Stimulated activated naive CD8-positive, alpha-beta T cell treated with anti-CD3 and anti-CD28 coated beads, Interleukin-15, Interleukin-2, amounts not matched to agents 100 ng/mL and 50 ng/mL, for 24 hours (primary cell): Measurements from ENCODE around the gene ZBTB48.
"Not testable (repeated sequence)": the region's sequence is repeated elsewhere in the genome, so short reads cannot be mapped to it uniquely, and the experiment has no call there.

Source experiments
- H3K27ac Mint-ChIP-seq: one replicate; pipeline ENCODE4 v1.8.0; 2021; ENCODE audit warnings: mild to moderate bottlenecking, mixed read lengths
- H3K27me3 Mint-ChIP-seq: one replicate; pipeline ENCODE4 v1.8.0; 2021; ENCODE audit warnings: mixed read lengths
- H3K36me3 Mint-ChIP-seq: one replicate; pipeline ENCODE4 v1.8.0; 2021; ENCODE audit warnings: low read depth, mixed read lengths
- H3K4me1 Mint-ChIP-seq: one replicate; pipeline ENCODE4 v1.8.0; 2021; ENCODE audit warnings: low read depth, mixed read lengths
- H3K4me3 Mint-ChIP-seq: one replicate; pipeline ENCODE4 v1.8.0; 2021; ENCODE audit warnings: mild to moderate bottlenecking, mixed read lengths
- H3K9me3 Mint-ChIP-seq: one replicate; pipeline ENCODE4 v1.8.0; 2021; ENCODE audit warnings: mixed read lengths

ZBTB48 gene

DNA sequence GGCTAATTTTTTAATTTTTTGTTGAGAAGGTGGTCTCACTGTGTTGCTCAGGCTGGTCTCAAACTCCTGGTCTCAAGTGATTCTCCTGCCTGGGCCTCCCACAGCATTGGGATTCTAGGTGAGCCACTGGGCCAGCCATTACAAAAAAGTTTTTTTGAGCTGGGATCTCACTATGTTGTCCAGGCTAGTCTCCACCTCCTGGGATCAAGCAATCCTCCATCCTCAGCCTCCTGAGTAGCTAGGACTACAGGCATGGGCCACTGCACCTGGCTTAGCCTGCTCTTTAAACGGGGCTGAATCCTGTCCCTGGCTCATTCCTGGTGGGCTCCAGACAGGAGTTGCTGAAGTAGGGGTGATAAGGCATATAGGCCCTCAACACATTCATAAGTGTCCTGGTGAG lies 22.2 kb upstream of the ZBTB48 start:
- H3K27ac Mint-ChIP-seq = no peak overlapping the region
- no peaks in the 10 kb centered on the region for H3K27me3 Mint-ChIP-seq
- no peak overlapping the region for H3K4me3 Mint-ChIP-seq
- H3K9me3 Mint-ChIP-seq = no peaks in the 10 kb centered on the region
- H3K4me1 Mint-ChIP-seq = peaks cover 13% of the 10 kb centered on the region
- peaks cover 5% of the 10 kb centered on the region for H3K36me3 Mint-ChIP-seq

DNA sequence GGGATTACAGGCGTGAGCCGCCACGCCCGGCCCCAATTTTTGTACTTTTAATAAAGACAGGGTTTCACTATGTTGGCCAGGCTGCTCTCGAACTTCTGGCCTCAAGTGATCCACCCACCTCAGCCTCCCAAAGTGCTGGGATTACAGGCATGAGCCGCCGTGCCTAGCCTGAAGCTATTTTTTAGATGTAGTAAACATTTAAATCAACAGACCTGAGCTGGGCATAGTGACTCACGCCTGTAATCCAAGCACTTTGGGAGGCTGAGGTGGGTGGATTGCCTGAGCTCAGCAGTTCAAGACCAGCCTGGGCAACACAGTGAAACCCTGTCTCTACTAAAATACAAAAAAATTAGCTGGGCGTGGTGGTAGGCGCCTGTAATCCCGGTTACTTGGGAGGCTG lies 20.6 kb upstream of the ZBTB48 start:
- not testable (repeated sequence) for H3K27me3 Mint-ChIP-seq, H3K27ac Mint-ChIP-seq, H3K36me3 Mint-ChIP-seq, H3K4me3 Mint-ChIP-seq, H3K9me3 Mint-ChIP-seq, H3K4me1 Mint-ChIP-seq

DNA sequence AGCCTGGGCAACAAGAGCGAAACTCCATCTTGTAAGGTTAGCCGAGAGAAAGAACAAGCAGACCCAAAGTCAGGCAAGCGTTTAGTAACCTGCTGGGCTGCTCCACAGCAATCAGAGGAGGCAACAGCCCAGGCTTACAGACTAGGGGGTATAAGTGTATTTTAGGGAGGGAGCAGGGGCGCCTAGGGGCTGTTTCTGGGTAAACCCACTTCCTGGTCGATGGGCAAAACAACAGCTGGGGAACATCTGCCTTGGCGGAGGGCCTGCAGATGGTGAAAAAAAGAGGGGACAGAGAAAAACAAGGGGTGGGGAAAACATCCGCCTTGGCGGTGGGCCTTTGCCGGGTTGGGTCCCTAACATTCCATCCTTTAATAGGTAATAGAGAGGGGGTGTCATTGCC lies 19.5 kb upstream of the ZBTB48 start:
- Mint-ChIP-seq H3K36me3 (no peaks in the 10 kb centered on the region), H3K27ac (no peak overlapping the region)

DNA sequence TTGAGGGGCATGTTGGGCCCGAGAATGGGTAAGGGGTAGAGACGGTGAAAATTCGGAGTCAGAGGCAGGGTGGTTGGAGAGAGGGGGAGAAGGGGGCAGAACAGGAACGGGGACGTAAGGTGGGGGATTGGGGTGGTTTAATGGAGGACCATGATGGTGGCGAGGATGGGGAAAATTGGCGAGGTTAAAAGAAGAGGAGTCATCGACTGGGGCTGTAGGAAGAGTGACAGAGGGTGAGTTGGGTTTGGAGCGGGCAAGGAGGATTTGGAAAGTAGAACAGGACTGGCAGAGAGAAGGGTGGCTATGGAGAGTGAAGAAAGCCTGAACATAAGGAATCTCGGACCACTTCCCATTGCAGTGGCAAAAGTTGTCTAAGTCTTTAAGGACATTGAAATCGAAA lies 10.8 kb upstream of the ZBTB48 start:
- H3K9me3 Mint-ChIP-seq = no peaks in the 10 kb centered on the region
- H3K27ac Mint-ChIP-seq = no peak overlapping the region
- H3K36me3 Mint-ChIP-seq = no peaks in the 10 kb centered on the region
- no peaks in the 10 kb centered on the region for H3K4me1 Mint-ChIP-seq
- peaks cover 5% of the 10 kb centered on the region for H3K27me3 Mint-ChIP-seq
- no peak overlapping the region for H3K4me3 Mint-ChIP-seq

More for the DNA sequence above, 19.5 kb upstream of the ZBTB48 start:
- Mint-ChIP-seq H3K4me1 (no peaks in the 10 kb centered on the region), H3K27me3 (no peaks in the 10 kb centered on the region), H3K4me3 (no peak overlapping the region), H3K9me3 (no peaks in the 10 kb centered on the region)

DNA sequence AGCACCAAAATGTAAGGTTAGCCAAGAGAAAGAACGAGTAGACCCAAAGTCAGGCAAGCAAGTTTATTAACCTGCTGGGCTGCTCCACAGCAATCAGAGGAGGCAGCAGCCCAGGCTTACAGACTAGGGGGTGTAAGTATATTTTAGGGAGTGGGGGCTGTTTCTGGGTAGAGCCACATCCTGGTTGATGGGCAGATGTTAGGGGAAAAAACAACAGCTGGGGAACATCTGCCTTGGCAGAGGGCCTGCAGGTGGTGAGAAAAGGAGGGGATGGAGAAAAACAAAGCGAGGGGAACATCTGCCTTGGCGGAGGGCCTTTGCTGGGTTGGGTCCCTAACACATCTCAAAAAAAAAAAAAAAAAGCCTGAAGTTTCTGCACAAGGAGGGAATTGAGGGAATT lies 9.7 kb upstream of the ZBTB48 start:
- no peak overlapping the region for H3K27ac Mint-ChIP-seq
- no peaks in the 10 kb centered on the region for H3K9me3 Mint-ChIP-seq
- no peaks in the 10 kb centered on the region for H3K36me3 Mint-ChIP-seq
- H3K27me3 Mint-ChIP-seq = peaks cover 5% of the 10 kb centered on the region
- no peaks in the 10 kb centered on the region for H3K4me1 Mint-ChIP-seq
- no peak overlapping the region for H3K4me3 Mint-ChIP-seq

DNA sequence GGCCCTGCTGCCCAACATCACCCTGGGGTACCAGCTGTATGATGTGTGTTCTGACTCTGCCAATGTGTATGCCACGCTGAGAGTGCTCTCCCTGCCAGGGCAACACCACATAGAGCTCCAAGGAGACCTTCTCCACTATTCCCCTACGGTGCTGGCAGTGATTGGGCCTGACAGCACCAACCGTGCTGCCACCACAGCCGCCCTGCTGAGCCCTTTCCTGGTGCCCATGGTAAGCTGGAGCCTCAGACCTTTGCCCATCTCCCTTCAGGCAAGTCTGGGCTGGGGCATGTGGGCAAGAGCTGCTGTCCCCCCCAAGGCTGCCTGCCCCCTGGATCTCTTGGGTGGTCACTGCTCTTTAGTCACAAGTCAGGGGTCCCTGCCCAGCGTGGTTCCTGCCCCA lies 8.8 kb upstream of the ZBTB48 start:
- Mint-ChIP-seq H3K9me3 (no peaks in the 10 kb centered on the region), H3K27me3 (peaks cover 5% of the 10 kb centered on the region), H3K27ac (no peak overlapping the region), H3K4me3 (no peak overlapping the region), H3K36me3 (no peaks in the 10 kb centered on the region), H3K4me1 (no peaks in the 10 kb centered on the region)

DNA sequence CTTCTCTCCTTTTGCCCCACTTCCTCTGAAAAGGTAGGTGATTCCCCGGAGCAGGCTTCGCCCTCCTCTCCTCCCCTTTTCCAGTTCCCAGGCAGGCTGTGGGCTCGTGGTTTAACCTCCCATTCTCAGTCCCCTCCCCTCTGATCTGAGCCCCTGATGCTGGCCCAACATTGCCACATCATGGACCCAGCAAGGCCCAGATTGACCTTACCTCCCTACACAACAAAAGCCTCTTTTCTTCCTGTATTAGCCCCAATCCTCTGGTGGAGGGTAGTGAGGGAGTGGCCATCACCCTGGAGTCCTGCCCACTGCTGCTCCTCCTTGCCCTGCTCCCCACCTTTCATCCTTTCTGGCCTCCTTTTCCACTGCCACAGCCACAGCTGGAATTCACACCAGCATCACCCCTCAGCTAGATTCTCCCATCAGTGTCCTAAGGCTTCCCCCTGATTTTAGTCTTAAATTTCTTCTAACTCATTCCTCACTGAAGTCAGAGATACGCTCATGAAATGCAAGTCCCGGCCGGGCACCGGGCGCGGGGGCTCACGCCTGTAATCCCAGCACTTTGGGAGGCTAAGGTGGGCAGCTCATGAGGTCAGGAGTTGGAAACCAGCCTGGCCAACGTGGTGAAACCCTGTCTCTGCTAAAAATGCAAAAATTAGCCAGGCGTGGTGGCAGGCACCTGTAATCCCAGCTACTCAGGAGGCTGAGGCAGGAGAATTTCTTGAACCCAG lies 7.0 kb upstream of the ZBTB48 start:
- peaks cover 5% of the 10 kb centered on the region for H3K27me3 Mint-ChIP-seq
- no peaks in the 10 kb centered on the region for H3K9me3 Mint-ChIP-seq
- no peak overlapping the region for H3K4me3 Mint-ChIP-seq
- H3K27ac Mint-ChIP-seq = no peak overlapping the region
- no peaks in the 10 kb centered on the region for H3K36me3 Mint-ChIP-seq
- H3K4me1 Mint-ChIP-seq = no peaks in the 10 kb centered on the region

DNA sequence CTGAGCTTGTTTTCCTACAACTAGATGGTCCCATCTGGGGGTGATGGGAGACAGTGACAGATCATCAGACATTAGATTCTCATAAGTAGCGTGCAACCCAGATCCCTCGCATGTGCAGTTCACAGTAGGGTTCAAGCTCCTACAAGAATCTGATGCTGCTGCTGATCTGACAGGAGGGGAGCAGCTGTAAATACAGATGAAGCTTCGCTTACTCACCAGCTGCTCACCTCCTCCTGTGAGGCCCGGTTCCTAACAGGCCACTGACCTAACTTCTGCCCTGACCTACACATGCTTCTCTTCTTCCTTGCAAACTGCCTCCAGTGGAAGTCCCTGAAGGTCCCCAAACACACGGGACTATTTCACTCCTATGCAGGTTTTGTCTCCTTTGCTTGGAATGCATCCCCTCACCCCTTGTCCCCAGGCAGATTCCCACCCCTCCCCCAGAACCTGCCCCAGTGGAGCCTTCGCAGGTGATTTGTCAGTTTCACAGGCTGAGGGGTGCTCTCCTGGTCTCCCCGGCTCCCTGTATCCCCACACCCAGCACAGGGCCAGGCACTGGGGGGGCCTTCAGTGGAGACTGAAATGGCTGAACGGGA lies 5.7 kb upstream of the ZBTB48 start:
- Mint-ChIP-seq H3K27me3 (peaks cover 5% of the 10 kb centered on the region), H3K4me3 (no peak overlapping the region), H3K9me3 (no peaks in the 10 kb centered on the region), H3K27ac (no peak overlapping the region), H3K4me1 (peaks cover 3% of the 10 kb centered on the region), H3K36me3 (no peaks in the 10 kb centered on the region)

DNA sequence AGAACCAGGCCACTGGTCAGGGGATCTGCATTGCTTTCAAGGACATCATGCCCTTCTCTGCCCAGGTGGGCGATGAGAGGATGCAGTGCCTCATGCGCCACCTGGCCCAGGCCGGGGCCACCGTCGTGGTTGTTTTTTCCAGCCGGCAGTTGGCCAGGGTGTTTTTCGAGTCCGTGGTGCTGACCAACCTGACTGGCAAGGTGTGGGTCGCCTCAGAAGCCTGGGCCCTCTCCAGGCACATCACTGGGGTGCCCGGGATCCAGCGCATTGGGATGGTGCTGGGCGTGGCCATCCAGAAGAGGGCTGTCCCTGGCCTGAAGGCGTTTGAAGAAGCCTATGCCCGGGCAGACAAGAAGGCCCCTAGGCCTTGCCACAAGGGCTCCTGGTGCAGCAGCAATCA lies 5.0 kb upstream of the ZBTB48 start:
- Mint-ChIP-seq H3K4me1 (peaks cover 10% of the 10 kb centered on the region), H3K27ac (no peak overlapping the region)

DNA sequence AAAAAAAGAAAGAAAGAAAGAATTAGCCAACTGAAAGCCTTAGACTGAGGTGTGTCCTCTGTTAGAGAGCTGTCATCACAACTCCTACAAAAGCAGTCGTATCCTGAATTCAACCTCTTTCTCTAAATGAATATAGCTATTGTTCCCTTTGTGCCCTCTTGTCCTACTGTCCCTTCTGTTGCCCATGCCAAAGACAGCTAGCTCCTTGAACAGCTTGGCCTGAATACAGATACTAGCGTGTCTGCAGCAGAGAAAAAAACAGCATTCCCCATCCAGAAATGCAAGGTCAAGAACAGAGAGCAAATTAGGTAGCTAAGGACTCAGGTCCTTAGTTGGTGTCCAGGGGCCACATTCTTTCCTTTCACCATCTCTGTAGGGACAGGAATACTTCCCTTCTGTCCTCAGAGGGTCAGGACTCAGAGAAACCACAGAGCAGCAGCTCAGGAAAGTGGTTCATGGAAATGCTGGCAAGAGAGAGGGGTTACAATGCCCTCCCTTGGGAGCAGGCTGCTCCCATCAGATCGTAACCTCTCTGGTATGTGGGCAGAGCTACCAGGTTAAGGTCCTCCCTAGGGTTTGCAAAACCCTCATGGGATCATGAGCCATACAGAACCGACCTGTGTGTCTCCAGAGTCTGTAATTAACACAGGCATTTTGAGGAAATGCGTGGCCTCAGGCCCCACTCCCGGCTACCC lies 1.8 kb upstream of the ZBTB48 start:
- no peaks in the 10 kb centered on the region for H3K27me3 Mint-ChIP-seq
- H3K4me3 Mint-ChIP-seq = no peak overlapping the region
- H3K9me3 Mint-ChIP-seq = no peaks in the 10 kb centered on the region
- peaks cover 5% of the 10 kb centered on the region for H3K36me3 Mint-ChIP-seq
- no peak overlapping the region for H3K27ac Mint-ChIP-seq
- H3K4me1 Mint-ChIP-seq = peaks cover 34% of the 10 kb centered on the region

More for the DNA sequence above, 5.0 kb upstream of the ZBTB48 start:
- Mint-ChIP-seq H3K27me3 (peaks cover 5% of the 10 kb centered on the region), H3K9me3 (no peaks in the 10 kb centered on the region), H3K36me3 (no peaks in the 10 kb centered on the region), H3K4me3 (no peak overlapping the region)

DNA sequence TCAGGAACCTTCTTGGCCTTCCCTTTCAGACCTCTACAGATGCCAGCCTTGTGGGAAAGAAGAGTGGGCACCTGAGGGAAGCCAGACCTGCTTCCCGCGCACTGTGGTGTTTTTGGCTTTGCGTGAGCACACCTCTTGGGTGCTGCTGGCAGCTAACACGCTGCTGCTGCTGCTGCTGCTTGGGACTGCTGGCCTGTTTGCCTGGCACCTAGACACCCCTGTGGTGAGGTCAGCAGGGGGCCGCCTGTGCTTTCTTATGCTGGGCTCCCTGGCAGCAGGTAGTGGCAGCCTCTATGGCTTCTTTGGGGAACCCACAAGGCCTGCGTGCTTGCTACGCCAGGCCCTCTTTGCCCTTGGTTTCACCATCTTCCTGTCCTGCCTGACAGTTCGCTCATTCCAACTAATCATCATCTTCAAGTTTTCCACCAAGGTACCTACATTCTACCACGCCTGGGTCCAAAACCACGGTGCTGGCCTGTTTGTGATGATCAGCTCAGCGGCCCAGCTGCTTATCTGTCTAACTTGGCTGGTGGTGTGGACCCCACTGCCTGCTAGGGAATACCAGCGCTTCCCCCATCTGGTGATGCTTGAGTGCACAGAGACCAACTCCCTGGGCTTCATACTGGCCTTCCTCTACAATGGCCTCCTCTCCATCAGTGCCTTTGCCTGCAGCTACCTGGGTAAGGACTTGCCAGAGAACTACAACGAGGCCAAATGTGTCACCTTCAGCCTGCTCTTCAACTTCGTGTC lies 995 bp upstream of the ZBTB48 start:
- Mint-ChIP-seq H3K27me3 (no peaks in the 10 kb centered on the region), H3K27ac (peak overlapping the region; percentile 93), H3K9me3 (no peaks in the 10 kb centered on the region), H3K4me1 (peaks cover 34% of the 10 kb centered on the region), H3K4me3 (peak overlapping the region; percentile 92), H3K36me3 (peaks cover 5% of the 10 kb centered on the region)

DNA sequence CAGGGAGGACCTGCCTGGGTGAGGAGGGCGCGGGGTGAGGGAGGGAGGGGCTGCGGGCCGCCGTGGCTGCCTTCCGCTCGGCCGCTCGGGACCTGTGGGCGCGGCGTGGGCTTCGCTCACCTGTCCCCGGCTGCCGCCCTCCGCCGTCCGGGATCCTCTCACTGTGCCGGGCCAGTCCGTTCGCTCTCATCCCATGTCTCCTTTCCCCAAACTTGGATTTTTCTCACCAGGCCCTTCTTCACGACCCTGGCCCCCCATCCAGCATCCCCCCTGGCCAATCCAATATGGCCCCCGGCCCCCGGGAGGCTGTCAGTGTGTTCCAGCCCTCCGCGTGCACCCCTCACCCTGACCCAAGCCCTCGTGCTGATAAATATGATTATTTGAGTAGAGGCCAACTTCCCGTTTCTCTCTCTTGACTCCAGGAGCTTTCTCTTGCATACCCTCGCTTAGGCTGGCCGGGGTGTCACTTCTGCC lies 362 bp downstream of the ZBTB48 start:
- peak overlapping the region; percentile 93 for H3K27ac Mint-ChIP-seq
- H3K9me3 Mint-ChIP-seq = no peaks in the 10 kb centered on the region
- no peaks in the 10 kb centered on the region for H3K27me3 Mint-ChIP-seq
- H3K4me3 Mint-ChIP-seq = peak overlapping the region; percentile 92
- peaks cover 39% of the 10 kb centered on the region for H3K4me1 Mint-ChIP-seq
- H3K36me3 Mint-ChIP-seq = peaks cover 5% of the 10 kb centered on the region

DNA sequence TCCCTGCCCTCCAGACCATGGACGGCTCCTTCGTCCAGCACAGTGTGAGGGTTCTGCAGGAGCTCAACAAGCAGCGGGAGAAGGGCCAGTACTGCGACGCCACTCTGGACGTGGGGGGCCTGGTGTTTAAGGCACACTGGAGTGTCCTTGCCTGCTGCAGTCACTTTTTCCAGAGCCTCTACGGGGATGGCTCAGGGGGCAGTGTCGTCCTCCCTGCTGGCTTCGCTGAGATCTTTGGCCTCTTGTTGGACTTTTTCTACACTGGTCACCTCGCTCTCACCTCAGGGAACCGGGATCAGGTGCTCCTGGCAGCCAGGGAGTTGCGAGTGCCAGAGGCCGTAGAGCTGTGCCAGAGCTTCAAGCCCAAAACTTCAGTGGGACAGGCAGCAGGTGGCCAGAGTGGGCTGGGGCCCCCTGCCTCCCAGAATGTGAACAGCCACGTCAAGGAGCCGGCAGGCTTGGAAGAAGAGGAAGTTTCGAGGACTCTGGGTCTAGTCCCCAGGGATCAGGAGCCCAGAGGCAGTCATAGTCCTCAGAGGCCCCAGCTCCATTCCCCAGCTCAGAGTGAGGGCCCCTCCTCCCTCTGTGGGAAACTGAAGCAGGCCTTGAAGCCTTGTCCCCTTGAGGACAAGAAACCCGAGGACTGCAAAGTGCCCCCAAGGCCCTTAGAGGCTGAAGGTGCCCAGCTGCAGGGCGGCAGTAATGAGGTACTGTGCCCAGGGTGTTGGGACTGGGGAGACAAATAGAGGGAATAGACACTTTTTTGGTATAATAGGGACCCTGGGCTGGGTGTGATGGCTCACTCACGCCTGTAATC lies 1.0 kb downstream of the ZBTB48 start:
- peaks cover 5% of the 10 kb centered on the region for H3K36me3 Mint-ChIP-seq
- H3K27ac Mint-ChIP-seq = peak overlapping the region; percentile 93
- peak overlapping the region; percentile 92 for H3K4me3 Mint-ChIP-seq
- no peaks in the 10 kb centered on the region for H3K27me3 Mint-ChIP-seq
- no peaks in the 10 kb centered on the region for H3K9me3 Mint-ChIP-seq
- peaks cover 39% of the 10 kb centered on the region for H3K4me1 Mint-ChIP-seq

DNA sequence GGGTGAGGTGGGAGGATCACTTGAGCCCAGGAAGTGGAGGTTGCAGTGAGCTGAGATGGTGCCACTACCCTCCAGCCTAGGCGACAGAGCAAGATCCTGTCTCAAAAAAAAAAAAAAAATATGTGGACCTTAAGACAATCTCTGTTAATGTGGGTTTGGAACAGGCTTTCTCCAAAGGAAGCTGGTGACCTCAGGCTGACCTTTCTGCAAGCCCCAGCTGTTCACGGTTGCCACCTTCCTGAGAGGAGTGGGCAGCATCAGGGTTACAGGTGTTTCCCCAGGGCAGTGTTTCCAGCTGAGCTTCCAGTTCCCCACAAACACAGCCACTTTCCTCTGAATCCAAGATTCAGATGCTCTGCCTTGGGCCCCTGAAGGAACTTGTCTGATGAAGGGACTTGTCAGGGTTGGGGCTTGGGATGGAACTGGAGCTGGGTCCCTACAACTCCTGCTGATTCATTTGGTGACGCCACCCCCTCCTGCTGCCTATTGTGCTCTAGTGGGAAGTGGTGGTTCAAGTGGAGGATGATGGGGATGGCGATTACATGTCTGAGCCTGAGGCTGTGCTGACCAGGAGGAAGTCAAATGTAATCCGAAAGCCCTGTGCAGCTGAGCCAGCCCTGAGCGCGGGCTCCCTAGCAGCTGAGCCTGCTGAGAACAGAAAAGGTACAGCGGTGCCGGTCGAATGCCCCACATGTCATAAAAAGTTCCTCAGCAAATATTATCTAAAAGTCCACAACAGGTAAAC lies 1.9 kb downstream of the ZBTB48 start:
- H3K36me3 Mint-ChIP-seq = peaks cover 5% of the 10 kb centered on the region
- peak overlapping the region; percentile 68 for H3K27ac Mint-ChIP-seq
- H3K4me3 Mint-ChIP-seq = peak overlapping the region; percentile 92
- no peaks in the 10 kb centered on the region for H3K27me3 Mint-ChIP-seq
- H3K4me1 Mint-ChIP-seq = peaks cover 39% of the 10 kb centered on the region
- no peaks in the 10 kb centered on the region for H3K9me3 Mint-ChIP-seq
